Measurements from ENCODE around the gene FOXJ1. TPM values are rescaled to one million over a fixed set of nuclear protein-coding genes. Genes with fewer than 3 reads are reported as not detected.

Gene FOXJ1
- polyA plus RNA-seq, 2 of the 4 experiments (the other 2 are of a cell fraction): 0.09 to 0.50 TPM

- WGBS (ENCODE audit: missing lambda C conversion rate): 66% methylated on average over 7 of the region's 7 CpGs
- FAIRE-seq: no peak
- no peak overlapping the region for H3K4me2 ChIP-seq
- ChIA-PET POLR2A (interaction anchor here (1.0 kb wide), 1 partner anchor 11 kb away, joined by 3 read pairs; the partner anchor contains the start of gene EXOC7), CTCF (interaction anchor here (0.6 to 38.7 kb wide), 8 partner anchors 8 to 282 kb away, joined by 3 to 755 read pairs (median 3); partner anchors contain the start of gene EXOC7)
- no peak for ATAC-seq
- no peak overlapping the region for H3K4me3 ChIP-seq
- H3K27ac ChIP-seq: no peak overlapping the region
- no peaks in the 10 kb centered on the region for H3K4me1 ChIP-seq
- TF ChIP-seq, protein P1, sequence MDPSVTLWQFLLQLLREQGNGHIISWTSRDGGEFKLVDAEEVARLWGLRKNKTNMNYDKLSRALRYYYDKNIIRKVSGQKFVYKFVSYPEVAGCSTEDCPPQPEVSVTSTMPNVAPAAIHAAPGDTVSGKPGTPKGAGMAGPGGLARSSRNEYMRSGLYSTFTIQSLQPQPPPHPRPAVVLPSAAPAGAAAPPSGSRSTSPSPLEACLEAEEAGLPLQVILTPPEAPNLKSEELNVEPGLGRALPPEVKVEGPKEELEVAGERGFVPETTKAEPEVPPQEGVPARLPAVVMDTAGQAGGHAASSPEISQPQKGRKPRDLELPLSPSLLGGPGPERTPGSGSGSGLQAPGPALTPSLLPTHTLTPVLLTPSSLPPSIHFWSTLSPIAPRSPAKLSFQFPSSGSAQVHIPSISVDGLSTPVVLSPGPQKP (IDR thresholded peaks at IDR 0.05; ENCODE audit: low read depth, low read length): no peak
- TF ChIP-seq, protein P2, sequence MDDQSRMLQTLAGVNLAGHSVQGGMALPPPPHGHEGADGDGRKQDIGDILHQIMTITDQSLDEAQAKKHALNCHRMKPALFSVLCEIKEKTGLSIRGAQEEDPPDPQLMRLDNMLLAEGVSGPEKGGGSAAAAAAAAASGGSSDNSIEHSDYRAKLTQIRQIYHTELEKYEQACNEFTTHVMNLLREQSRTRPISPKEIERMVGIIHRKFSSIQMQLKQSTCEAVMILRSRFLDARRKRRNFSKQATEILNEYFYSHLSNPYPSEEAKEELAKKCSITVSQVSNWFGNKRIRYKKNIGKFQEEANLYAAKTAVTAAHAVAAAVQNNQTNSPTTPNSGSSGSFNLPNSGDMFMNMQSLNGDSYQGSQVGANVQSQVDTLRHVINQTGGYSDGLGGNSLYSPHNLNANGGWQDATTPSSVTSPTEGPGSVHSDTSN (IDR thresholded peaks at IDR 0.05): no peak
- no peak for TF ChIP-seq HMGXB4 (CRISPR knock-in tag; IDR thresholded peaks at IDR 0.05; ENCODE audit: borderline replicate concordance)
- TF ChIP-seq GATA3 (IDR thresholded peaks at IDR 0.05; ENCODE audit: borderline replicate concordance): no peak
- TF ChIP-seq, protein P3, sequence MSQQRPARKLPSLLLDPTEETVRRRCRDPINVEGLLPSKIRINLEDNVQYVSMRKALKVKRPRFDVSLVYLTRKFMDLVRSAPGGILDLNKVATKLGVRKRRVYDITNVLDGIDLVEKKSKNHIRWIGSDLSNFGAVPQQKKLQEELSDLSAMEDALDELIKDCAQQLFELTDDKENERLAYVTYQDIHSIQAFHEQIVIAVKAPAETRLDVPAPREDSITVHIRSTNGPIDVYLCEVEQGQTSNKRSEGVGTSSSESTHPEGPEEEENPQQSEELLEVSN (IDR thresholded peaks at IDR 0.05; ENCODE audit: borderline replicate concordance, low read depth): no peak
- TF ChIP-seq ESRRA (IDR thresholded peaks at IDR 0.05; ENCODE audit: borderline replicate concordance, low read length): no peak
- no peak for TF ChIP-seq NFE2L2 (conservative IDR thresholded peaks at IDR 0.05; ENCODE audit: low read length)
- no peak for TF ChIP-seq ZC3H11A (IDR thresholded peaks at IDR 0.05)
- TF ChIP-seq HOXA7 (CRISPR knock-in tag; IDR thresholded peaks at IDR 0.05): no peak
- TF ChIP-seq KDM5A (IDR thresholded peaks at IDR 0.05): no peak
- TF ChIP-seq FOXS1 (CRISPR knock-in tag; IDR thresholded peaks at IDR 0.05): no peak
- no peak for TF ChIP-seq SREBF2 (IDR thresholded peaks at IDR 0.05)
- TF ChIP-seq CHD4 (IDR thresholded peaks at IDR 0.05; ENCODE audit: borderline replicate concordance): no peak
- TF ChIP-seq JUN (IDR thresholded peaks at IDR 0.05): no peak
- TF ChIP-seq FOSL2 (IDR thresholded peaks at IDR 0.05): no peak
- TF ChIP-seq FOSL2 (CRISPR knock-in tag; IDR thresholded peaks at IDR 0.05): no peak
- no peak for TF ChIP-seq FOSB (CRISPR knock-in tag; IDR thresholded peaks at IDR 0.05)
- no peak for TF ChIP-seq HOXB13 (CRISPR knock-in tag; IDR thresholded peaks at IDR 0.05; ENCODE audit: low read depth)
- no peaks in the 10 kb centered on the region for H3K9me3 ChIP-seq
- DNase-seq (ENCODE audit: low read depth in 1 of 2, low spot score in 1 of 2): no peak
Observed at GRCh38 chr17:76115138-76115754, 25.8 kb downstream of the FOXJ1 start.

DNA sequence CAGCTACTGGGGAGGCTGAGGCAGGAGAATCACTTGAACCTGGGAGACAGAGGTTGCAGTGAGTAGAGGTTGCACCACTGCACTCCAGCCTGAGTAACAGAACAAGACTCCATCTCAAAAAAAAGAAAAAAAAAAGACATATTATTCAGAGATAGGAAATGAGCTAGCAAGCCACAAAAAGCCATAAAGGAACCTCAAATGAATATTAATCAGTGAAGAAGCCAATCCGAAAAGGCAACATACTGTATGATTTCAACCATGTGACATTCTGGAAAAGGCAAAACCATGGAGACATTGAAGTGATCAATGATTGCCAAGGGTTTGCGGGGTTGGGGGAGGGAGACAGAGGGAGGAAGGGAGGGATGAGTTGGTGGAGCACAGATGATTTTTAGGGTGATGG lies 29.1 kb downstream of the FOXJ1 start:
- Histone ChIP-seq H3K27ac (no peak overlapping the region), H3K9me3 (no peaks in the 10 kb centered on the region), H3K4me1 (no peaks in the 10 kb centered on the region), H3K4me2 (no peak overlapping the region), H3K4me3 (no peak overlapping the region)
- WGBS (ENCODE audit: missing lambda C conversion rate): 77% methylated on average over 2 of the region's 2 CpGs
- TF ChIP-seq HEYL (CRISPR knock-in tag; IDR thresholded peaks at IDR 0.05) (no peak), TP53 (CRISPR knock-in tag; IDR thresholded peaks at IDR 0.05) (no peak), HDAC2 (IDR thresholded peaks at IDR 0.05) (no peak), ZC3H11A (IDR thresholded peaks at IDR 0.05) (no peak), FOSL2 (IDR thresholded peaks at IDR 0.05) (no peak), FOSL2 (CRISPR knock-in tag; IDR thresholded peaks at IDR 0.05) (no peak), POLR2AphosphoS2 (conservative IDR thresholded peaks at IDR 0.05; ENCODE audit: low read length) (no peak), ZSCAN20 (CRISPR knock-in tag; IDR thresholded peaks at IDR 0.05) (no peak), MAFK (IDR thresholded peaks at IDR 0.05; ENCODE audit: partially characterized antibody) (no peak)
- TF ChIP-seq, protein P4, sequence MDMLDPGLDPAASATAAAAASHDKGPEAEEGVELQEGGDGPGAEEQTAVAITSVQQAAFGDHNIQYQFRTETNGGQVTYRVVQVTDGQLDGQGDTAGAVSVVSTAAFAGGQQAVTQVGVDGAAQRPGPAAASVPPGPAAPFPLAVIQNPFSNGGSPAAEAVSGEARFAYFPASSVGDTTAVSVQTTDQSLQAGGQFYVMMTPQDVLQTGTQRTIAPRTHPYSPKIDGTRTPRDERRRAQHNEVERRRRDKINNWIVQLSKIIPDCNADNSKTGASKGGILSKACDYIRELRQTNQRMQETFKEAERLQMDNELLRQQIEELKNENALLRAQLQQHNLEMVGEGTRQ (IDR thresholded peaks at IDR 0.05): no peak
- ChIA-PET CTCF (interaction anchor here (0.6 to 38.7 kb wide), 7 partner anchors 7 to 187 kb away, joined by 3 to 755 read pairs (median 4); partner anchors contain the start of gene EXOC7), POLR2A (no interaction called here)
- no peak for FAIRE-seq
- ATAC-seq: no peak
- DNase-seq (ENCODE audit: low read depth in 1 of 2, low spot score in 1 of 2): no peak
